Prostate gland (tissue), 2 donors: Measurements from ENCODE around the gene PDE11A. TPM values are rescaled to one million over a fixed set of nuclear protein-coding genes. Genes with fewer than 3 reads are reported as not detected.
A peak's percentile ranks its signal among the peaks of the same experiment; 100 is the strongest.

Experiments used
- DNase-seq: peaks from one replicate; pipeline ENCODE4 v3.0.0-alpha.2; 2019; ENCODE audit warnings: low spot score
- H3K27ac ChIP-seq, 2 donors: fragments of 200-600 bp; sonication (generic); 2 replicates each; pipeline ENCODE4 v1.5.1; 2017 to 2019
- H3K27me3 ChIP-seq: fragments of 200-600 bp; sonication (generic); replicated peaks from 2 replicates; pipeline ENCODE4 v1.5.1; 2019; ENCODE audit not compliant: insufficient read depth
- H3K36me3 ChIP-seq, 2 donors: fragments of 200-600 bp; sonication (generic); 1 replicate in 1 of 2; 2 replicates in 1 of 2; pipeline versions ENCODE4 v1.5.1 to v1.8.1; 2017 to 2019
- H3K4me1 ChIP-seq: fragments of 200-600 bp; sonication (generic); replicated peaks from 2 replicates; pipeline ENCODE4 v1.5.1; 2019
- H3K4me3 ChIP-seq, 2 donors: fragments of 200-600 bp; sonication (generic); 2 replicates each; pipeline ENCODE4 v1.5.1; 2017 to 2019
- H3K9me3 ChIP-seq: fragments of 200-600 bp; sonication (generic); 2 replicates; pipeline ENCODE4 v1.5.1; 2017
- CTCF ChIP-seq, 4 experiments: fragments of 200-600 bp in 2 of 4; fragments of 450-650 bp in 2 of 4; sonication (generic) in 2 of 4; IDR thresholded peaks; 1 replicate in 3 of 4; 2 replicates in 1 of 4; pipeline ENCODE4 v1.5.1; 2016 to 2019; ENCODE audit warnings: antibody characterized with exemption in 4 of 4, mild to moderate bottlenecking in 2 of 4, moderate library complexity in 2 of 4
- POLR2A ChIP-seq: fragments of 450-650 bp; IDR thresholded peaks from one replicate; pipeline ENCODE4 v1.6.1; 2016; ENCODE audit warnings: antibody characterized with exemption, mild to moderate bottlenecking
- POLR2AphosphoS5 ChIP-seq: sonication (generic); formaldehyde crosslinking; IDR thresholded peaks from one replicate; pipeline ENCODE4 v1.6.1; 2017; ENCODE audit warnings: antibody characterized with exemption
- WGBS: methylation state at CpG from one replicate; pipeline ENCODE4 v1.1.5; 2018; 5-methylcytosine and 5-hydroxymethylcytosine counted together
- intact Hi-C: fragments of 100-400 bp; cut with DNase I; formaldehyde crosslinking; loops from one replicate; pipeline ENCODE4 v1.14.2; 2022
- total RNA-seq, 2 donors: library from RNA; depleted of rRNA; stranded (reverse); fragments of >200 nt; gene quantifications; one replicate each; pipeline ENCODE4 v1.1.0, GENCODE V29; 2016

Gene PDE11A
- total RNA-seq, 2 donors from 2014 or later, result 14.9 to 26.6 TPM

GRCh38 chr2:177604271-177605065 lies 468.1 kb downstream of the PDE11A start:
- H3K36me3 ChIP-seq, result no peaks in the 10 kb centered on the region
- no peak overlapping the region for H3K4me3 ChIP-seq
- TF ChIP-seq POLR2AphosphoS5, result no peak
- peak; percentile 15 to 57 (median 36) for TF ChIP-seq CTCF (IDR thresholded peaks at IDR 0.05)
- no peak for TF ChIP-seq POLR2A
- H3K4me1 ChIP-seq, result no peaks in the 10 kb centered on the region
- H3K27ac ChIP-seq, result no peak overlapping the region
- H3K27me3 ChIP-seq, result no peaks in the 10 kb centered on the region
- WGBS, result 29% methylated on average over 3 of the region's 3 CpGs
- no peak for DNase-seq
- H3K9me3 ChIP-seq, result no peaks in the 10 kb centered on the region
- intact Hi-C loops, result loop anchor here (5.0 to 10.0 kb wide), 3 partner anchors 187 to 437 kb away; no protein-coding TSS in a partner anchor

GRCh38 chr2:177603768-177604167 lies 468.8 kb downstream of the PDE11A start:
- Histone ChIP-seq H3K27ac (no peak overlapping the region), H3K9me3 (no peaks in the 10 kb centered on the region), H3K36me3 (no peaks in the 10 kb centered on the region), H3K27me3 (no peaks in the 10 kb centered on the region), H3K4me3 (no peak overlapping the region), H3K4me1 (no peaks in the 10 kb centered on the region)
- intact Hi-C loops, result loop anchor here (5.0 to 10.0 kb wide), 2 partner anchors 269 to 436 kb away; no protein-coding TSS in a partner anchor
- TF ChIP-seq POLR2A (no peak), POLR2AphosphoS5 (no peak)
- WGBS, result 62% methylated on average over 3 of the region's 3 CpGs
- no peak for DNase-seq

GRCh38 chr2:177603181-177603580 lies 469.4 kb downstream of the PDE11A start:
- no peaks in the 10 kb centered on the region for H3K27me3 ChIP-seq
- no peak overlapping the region for H3K4me3 ChIP-seq
- DNase-seq, result no peak
- WGBS, result 75% methylated on average over 5 of the region's 5 CpGs
- H3K9me3 ChIP-seq, result no peaks in the 10 kb centered on the region
- H3K36me3 ChIP-seq, result no peaks in the 10 kb centered on the region
- TF ChIP-seq POLR2AphosphoS5 (no peak), POLR2A (no peak), CTCF (IDR thresholded peaks at IDR 0.05) (no peak)
- no peak overlapping the region for H3K27ac ChIP-seq
- no peaks in the 10 kb centered on the region for H3K4me1 ChIP-seq
- intact Hi-C loops, result loop anchor here (5.0 to 10.0 kb wide), 2 partner anchors 268 to 436 kb away; no protein-coding TSS in a partner anchor

GRCh38 chr2:177602611-177603164 lies 469.9 kb downstream of the PDE11A start:
- Histone ChIP-seq H3K27ac (no peak overlapping the region), H3K27me3 (no peaks in the 10 kb centered on the region), H3K9me3 (no peaks in the 10 kb centered on the region), H3K36me3 (no peaks in the 10 kb centered on the region), H3K4me3 (no peak overlapping the region), H3K4me1 (no peaks in the 10 kb centered on the region)
- WGBS, result 46% methylated on average over 2 of the region's 2 CpGs
- no peak for DNase-seq
- intact Hi-C loops, result loop anchor here (5.0 to 10.0 kb wide), 2 partner anchors 268 to 435 kb away; no protein-coding TSS in a partner anchor
- TF ChIP-seq POLR2AphosphoS5 (no peak), POLR2A (no peak), CTCF (IDR thresholded peaks at IDR 0.05) (no peak)

DNA sequence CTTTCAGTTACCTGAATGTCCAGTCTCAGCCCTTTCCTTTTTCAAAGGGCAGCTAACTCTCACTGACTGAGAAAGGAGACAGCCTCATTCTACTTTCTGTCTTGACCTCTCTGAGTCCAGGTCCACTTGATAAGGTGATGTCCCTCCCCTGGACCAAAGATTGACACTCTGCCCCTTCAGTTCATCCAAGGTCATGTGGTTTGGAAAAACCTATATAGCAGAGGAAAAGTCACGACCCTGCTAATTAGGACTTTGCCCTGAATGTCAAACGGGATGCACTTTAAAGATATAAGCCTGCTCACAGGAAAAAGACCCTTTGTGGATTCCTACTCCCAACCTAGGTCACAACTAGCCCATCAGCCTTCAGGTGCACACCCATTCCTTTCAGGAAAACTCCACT lies 471.7 kb downstream of the PDE11A start:
- Histone ChIP-seq H3K27ac (no peak overlapping the region), H3K9me3 (no peaks in the 10 kb centered on the region), H3K36me3 (no peaks in the 10 kb centered on the region), H3K4me3 (no peak overlapping the region), H3K27me3 (no peaks in the 10 kb centered on the region), H3K4me1 (no peaks in the 10 kb centered on the region)
- intact Hi-C loops, result loop anchor here (5.0 to 10.0 kb wide), 2 partner anchors 266 to 434 kb away; no protein-coding TSS in a partner anchor
- no peak for DNase-seq
- 90% methylated on average over 2 of the region's 2 CpGs for WGBS
- no peak for TF ChIP-seq POLR2A
- TF ChIP-seq POLR2AphosphoS5, result no peak
- no peak for TF ChIP-seq CTCF (IDR thresholded peaks at IDR 0.05)
